ENCODE data around the gene SCAF11.

Gene SCAF11

GRCh38 chr12:45981075-45981837, 9.1 kb downstream of the SCAF11 start:
- FAIRE-seq (no peak), DNase-seq (ENCODE audit: insufficient read length, low spot score) (no peak)

GRCh38 chr12:45980540-45980939, 9.8 kb downstream of the SCAF11 start:
- no peak for DNase-seq (ENCODE audit: insufficient read length, low spot score)
- FAIRE-seq = no peak

GRCh38 chr12:45978108-45978507, 12.3 kb downstream of the SCAF11 start:
- FAIRE-seq = no peak
- no peak for DNase-seq (ENCODE audit: insufficient read length, low spot score)

- no peak for DNase-seq (ENCODE audit: insufficient read length, low spot score)
- FAIRE-seq = no peak
These were observed 12.8 kb downstream of the SCAF11 start for GRCh38 chr12:45977620-45978019.

GRCh38 chr12:45975506-45975905, 14.9 kb downstream of the SCAF11 start:
- no peak for FAIRE-seq
- DNase-seq (ENCODE audit: insufficient read length, low spot score) = no peak

- FAIRE-seq = no peak
- DNase-seq (ENCODE audit: insufficient read length, low spot score) = no peak
These were observed 15.5 kb downstream of the SCAF11 start for GRCh38 chr12:45974883-45975282.

GRCh38 chr12:45974171-45974719, 16.1 kb downstream of the SCAF11 start:
- no peak for DNase-seq (ENCODE audit: insufficient read length, low spot score)
- FAIRE-seq = no peak

- no peak for FAIRE-seq
These were observed 16.8 kb downstream of the SCAF11 start for GRCh38 chr12:45973526-45973925.

GRCh38 chr12:45970391-45970790, 20.0 kb downstream of the SCAF11 start:
- FAIRE-seq (no peak), DNase-seq (ENCODE audit: insufficient read length, low spot score) (no peak)

More at GRCh38 chr12:45973526-45973925, 16.8 kb downstream of the SCAF11 start:
- no peak for DNase-seq (ENCODE audit: insufficient read length, low spot score)

- no peak for DNase-seq (ENCODE audit: insufficient read length, low spot score)
- no peak for FAIRE-seq
These were observed 21.3 kb downstream of the SCAF11 start for GRCh38 chr12:45969084-45969483.

- DNase-seq (ENCODE audit: insufficient read length, low spot score) = no peak
- no peak for FAIRE-seq
These were observed 23.9 kb downstream of the SCAF11 start for GRCh38 chr12:45966486-45966885.

GRCh38 chr12:45962553-45963325, 27.6 kb downstream of the SCAF11 start:
- peak; percentile 28 for FAIRE-seq
- DNase-seq (ENCODE audit: insufficient read length, low spot score) = no peak

GRCh38 chr12:45959728-45960127, 30.6 kb downstream of the SCAF11 start:
- FAIRE-seq (no peak), DNase-seq (ENCODE audit: insufficient read length, low spot score) (no peak)

GRCh38 chr12:45959025-45959424, 31.3 kb downstream of the SCAF11 start:
- DNase-seq (ENCODE audit: insufficient read length, low spot score) = no peak
- no peak for FAIRE-seq

GRCh38 chr12:45948546-45948945, 41.8 kb downstream of the SCAF11 start:
- no peak for DNase-seq (ENCODE audit: insufficient read length, low spot score)
- no peak for FAIRE-seq

GRCh38 chr12:45946435-45946834, 43.9 kb downstream of the SCAF11 start:
- FAIRE-seq = peak; percentile 28

GRCh38 chr12:45944771-45945170, 45.6 kb downstream of the SCAF11 start:
- no peak for DNase-seq (ENCODE audit: insufficient read length, low spot score)
- FAIRE-seq = no peak

More at GRCh38 chr12:45946435-45946834, 43.9 kb downstream of the SCAF11 start:
- no peak for DNase-seq (ENCODE audit: insufficient read length, low spot score)

- no peak for FAIRE-seq
- DNase-seq (ENCODE audit: insufficient read length, low spot score) = no peak
These were observed 50.6 kb downstream of the SCAF11 start for GRCh38 chr12:45939759-45940158.

- DNase-seq (ENCODE audit: insufficient read length, low spot score) = no peak
- FAIRE-seq = no peak
These were observed 51.8 kb downstream of the SCAF11 start for GRCh38 chr12:45938566-45938965.

- DNase-seq (ENCODE audit: insufficient read length, low spot score) (no peak), FAIRE-seq (no peak)
These were observed 55.4 kb downstream of the SCAF11 start for GRCh38 chr12:45934956-45935355.

GRCh38 chr12:45933504-45933903, 56.9 kb downstream of the SCAF11 start:
- FAIRE-seq (no peak), DNase-seq (ENCODE audit: insufficient read length, low spot score) (no peak)

GRCh38 chr12:45930369-45930768, 60.0 kb downstream of the SCAF11 start:
- DNase-seq (ENCODE audit: insufficient read length, low spot score) (no peak), FAIRE-seq (no peak)

Measured in GM19239 (cell line).